ENCODE results near the gene C19orf25.
A peak's percentile ranks its signal among the peaks of the same experiment; 100 is the strongest.

The C19orf25 gene

GRCh38 chr19:1466461-1467214, 12.4 kb downstream of the C19orf25 start:
- no peak for DNase-seq (ENCODE audit: low read depth)

- DNase-seq (ENCODE audit: low read depth), result no peak
Measured at GRCh38 chr19:1466018-1466460, 13.0 kb downstream of the C19orf25 start.

- DNase-seq (ENCODE audit: low read depth), result no peak
Measured at GRCh38 chr19:1465191-1466016, 13.6 kb downstream of the C19orf25 start.

- no peak for DNase-seq (ENCODE audit: low read depth)
Measured at GRCh38 chr19:1461862-1462261, 17.2 kb downstream of the C19orf25 start.

GRCh38 chr19:1460033-1460995, 18.7 kb downstream of the C19orf25 start:
- DNase-seq (ENCODE audit: low read depth), result no peak

GRCh38 chr19:1459479-1459878, 19.5 kb downstream of the C19orf25 start:
- no peak for DNase-seq (ENCODE audit: low read depth)

GRCh38 chr19:1457892-1458291, 21.1 kb downstream of the C19orf25 start:
- no peak for DNase-seq (ENCODE audit: low read depth)

- DNase-seq (ENCODE audit: low read depth), result no peak
Measured at GRCh38 chr19:1457031-1457739, 21.8 kb downstream of the C19orf25 start.

- DNase-seq (ENCODE audit: low read depth), result no peak
Measured at GRCh38 chr19:1456121-1456900, 22.7 kb downstream of the C19orf25 start.

- peak; percentile 39 for DNase-seq (ENCODE audit: low read depth)
Measured at GRCh38 chr19:1455336-1456120, 23.5 kb downstream of the C19orf25 start.

- DNase-seq (ENCODE audit: low read depth), result no peak
Measured at GRCh38 chr19:1455002-1455335, 24.0 kb downstream of the C19orf25 start.

- no peak for DNase-seq (ENCODE audit: low read depth)
Measured at GRCh38 chr19:1453525-1454364, 25.3 kb downstream of the C19orf25 start.

- no peak for DNase-seq (ENCODE audit: low read depth)
Measured at GRCh38 chr19:1452802-1453524, 26.1 kb downstream of the C19orf25 start.

- no peak for DNase-seq (ENCODE audit: low read depth)
Measured at GRCh38 chr19:1451916-1452801, 26.9 kb downstream of the C19orf25 start.

- no peak for DNase-seq (ENCODE audit: low read depth)
Measured at GRCh38 chr19:1450735-1451731, 28.0 kb downstream of the C19orf25 start.

Data from T-helper 22 cell (primary cell).